DMS79 (cell line): ENCODE data around the gene DYNC2I2.
"Not testable (repeated sequence)": the region's sequence is repeated elsewhere in the genome, so short reads cannot be mapped to it uniquely, and the experiment has no call there.

ENCODE experiments used
- DNase-seq: peaks from one replicate; lab custom pipeline; 2025; lab: John Stamatoyannopoulos, UW

The DYNC2I2 gene

GRCh38 chr9:128685636-128686489 lies 29.2 kb upstream of the DYNC2I2 start:
- no peak for DNase-seq

- DNase-seq, result peak; percentile 43
Observed at GRCh38 chr9:128684325-128685199, 27.9 kb upstream of the DYNC2I2 start.

- DNase-seq, result no peak
Observed at GRCh38 chr9:128684065-128684324, 27.3 kb upstream of the DYNC2I2 start.

GRCh38 chr9:128683340-128684064 lies 26.9 kb upstream of the DYNC2I2 start:
- DNase-seq, result no peak

- DNase-seq, result no peak
Observed at GRCh38 chr9:128677794-128678193, 21.1 kb upstream of the DYNC2I2 start.

GRCh38 chr9:128675382-128675781 lies 18.7 kb upstream of the DYNC2I2 start:
- no peak for DNase-seq

- DNase-seq, result no peak
Observed at GRCh38 chr9:128669786-128670185, 13.1 kb upstream of the DYNC2I2 start.

- not testable (repeated sequence) for DNase-seq
Observed at GRCh38 chr9:128666481-128666941, 9.9 kb upstream of the DYNC2I2 start.

GRCh38 chr9:128657796-128658195 lies 1.1 kb upstream of the DYNC2I2 start:
- no peak for DNase-seq

GRCh38 chr9:128657344-128657704 lies 677 bp upstream of the DYNC2I2 start:
- DNase-seq, result no peak

- peak; percentile 14 for DNase-seq
Observed at GRCh38 chr9:128654481-128654880, 2.2 kb downstream of the DYNC2I2 start.

- DNase-seq, result no peak
Observed at GRCh38 chr9:128653908-128654307, 2.7 kb downstream of the DYNC2I2 start.

- DNase-seq, result no peak
Observed at GRCh38 chr9:128651798-128652197, 4.8 kb downstream of the DYNC2I2 start.

GRCh38 chr9:128648206-128648605 lies 8.4 kb downstream of the DYNC2I2 start:
- DNase-seq, result not testable (repeated sequence)

GRCh38 chr9:128643519-128644300 lies 12.9 kb downstream of the DYNC2I2 start:
- no peak for DNase-seq

GRCh38 chr9:128642675-128643245 lies 13.9 kb downstream of the DYNC2I2 start:
- DNase-seq, result no peak

GRCh38 chr9:128640603-128641002 lies 16.0 kb downstream of the DYNC2I2 start:
- no peak for DNase-seq

GRCh38 chr9:128638580-128638979 lies 18.1 kb downstream of the DYNC2I2 start:
- DNase-seq, result no peak

GRCh38 chr9:128637656-128638055 lies 19.0 kb downstream of the DYNC2I2 start:
- no peak for DNase-seq

GRCh38 chr9:128636556-128637530 lies 19.8 kb downstream of the DYNC2I2 start:
- DNase-seq, result peak; percentile 28
